HL-60 (cell line): ENCODE results near the gene TLCD1.
"Not testable (repeated sequence)": the region's sequence is repeated elsewhere in the genome, so short reads cannot be mapped to it uniquely, and the experiment has no call there.

Experiments
- CTCF ChIP-seq: IDR thresholded peaks from one replicate; pipeline ENCODE4 v1.5.1; 2011; ENCODE audit warnings: low read length, control low read depth, inconsistent platforms; ENCODE audit not compliant: insufficient read depth
- GABPA ChIP-seq: IDR thresholded peaks from 2 replicates; pipeline ENCODE4 v1.6.1; 2012; ENCODE audit warnings: low read depth
- POLR2AphosphoS5 ChIP-seq: IDR thresholded peaks from 2 replicates; pipeline ENCODE4 v1.6.1; 2012; ENCODE audit warnings: low read depth

GRCh38 chr17:28723836-28724499, 2.1 kb downstream of the TLCD1 start:
- not testable (repeated sequence) for TF ChIP-seq CTCF, POLR2AphosphoS5, GABPA
